ENCODE results near the gene OLIG1.

OLIG1 gene

GRCh38 chr21:33069994-33070743 is at the start of gene OLIG1:
TSS of gene OLIG1 (plus strand) at chr21:33070141. CDS start at chr21:33070247, 106 bp downstream.
- DNase-seq (ENCODE audit: low read depth), result no peak

GRCh38 chr21:33020558-33021100 is 49.3 kb upstream of the OLIG1 start:
- DNase-seq (ENCODE audit: low read depth), result no peak

GRCh38 chr21:33021150-33021549 is 48.8 kb upstream of the OLIG1 start:
- no peak for DNase-seq (ENCODE audit: low read depth)

- no peak for DNase-seq (ENCODE audit: low read depth)
These were observed 48.3 kb upstream of the OLIG1 start for GRCh38 chr21:33021667-33022066.

GRCh38 chr21:33022489-33022827 is 47.5 kb upstream of the OLIG1 start:
- DNase-seq (ENCODE audit: low read depth), result no peak

GRCh38 chr21:33022828-33023573 is 46.9 kb upstream of the OLIG1 start:
- DNase-seq (ENCODE audit: low read depth), result no peak

GRCh38 chr21:33023574-33024200 is 46.3 kb upstream of the OLIG1 start:
- no peak for DNase-seq (ENCODE audit: low read depth)

- no peak for DNase-seq (ENCODE audit: low read depth)
These were observed 45.5 kb upstream of the OLIG1 start for GRCh38 chr21:33024201-33025103.

- DNase-seq (ENCODE audit: low read depth), result no peak
These were observed 44.8 kb upstream of the OLIG1 start for GRCh38 chr21:33025106-33025488.

- DNase-seq (ENCODE audit: low read depth), result no peak
These were observed 44.2 kb upstream of the OLIG1 start, which contains the start of gene OLIG2 for GRCh38 chr21:33025489-33026442. TSS of gene OLIG2 (plus strand) at chr21:33025935. CDS start at chr21:33026863, 928 bp downstream.

GRCh38 chr21:33026443-33026858 is 43.5 kb upstream of the OLIG1 start:
- DNase-seq (ENCODE audit: low read depth), result no peak

GRCh38 chr21:33026878-33027400 is 43.0 kb upstream of the OLIG1 start:
- DNase-seq (ENCODE audit: low read depth), result no peak

GRCh38 chr21:33027401-33028286 is 42.3 kb upstream of the OLIG1 start:
- no peak for DNase-seq (ENCODE audit: low read depth)

- no peak for DNase-seq (ENCODE audit: low read depth)
These were observed 41.7 kb upstream of the OLIG1 start for GRCh38 chr21:33028287-33028670.

GRCh38 chr21:33028773-33029384 is 41.1 kb upstream of the OLIG1 start:
- DNase-seq (ENCODE audit: low read depth), result no peak

GRCh38 chr21:33029385-33029921 is 40.5 kb upstream of the OLIG1 start:
- DNase-seq (ENCODE audit: low read depth), result no peak

GRCh38 chr21:33029975-33030461 is 39.9 kb upstream of the OLIG1 start:
- no peak for DNase-seq (ENCODE audit: low read depth)

GRCh38 chr21:33030633-33031032 is 39.3 kb upstream of the OLIG1 start:
- DNase-seq (ENCODE audit: low read depth), result no peak
